GM12878 (cell line): Measurements from ENCODE around the gene LENG1. TPM values are rescaled to one million over a fixed set of nuclear protein-coding genes. Genes with fewer than 3 reads are reported as not detected.

Experiments used
- ATF7 ChIP-seq: fragments of 450-650 bp; IDR thresholded peaks from 2 replicates; pipeline ENCODE4 v1.6.1; 2016; ENCODE audit warnings: low read depth, mild to moderate bottlenecking
- CTCF ChIP-seq, 3 experiments: IDR thresholded peaks in 2 of 3; conservative IDR thresholded peaks in 1 of 3; 2 replicates each; pipeline ENCODE4 v1.5.1; 2011; ENCODE audit warnings: low read depth in 3 of 3, low read length in 3 of 3, mild to moderate bottlenecking in 3 of 3, control low read depth in 2 of 3, moderate library complexity in 2 of 3, inconsistent platforms in 1 of 3, mixed read lengths in 1 of 3; ENCODE audit not compliant: control insufficient read depth in 2 of 3, insufficient read depth in 1 of 3; ENCODE audit errors: extremely low read depth in 1 of 3
- HDAC6 ChIP-seq: fragments of 200-600 bp; sonication (generic); IDR thresholded peaks from one replicate; pipeline ENCODE4 v1.8.0; 2017; ENCODE audit warnings: antibody characterized with exemption; ENCODE audit not compliant: unreplicated experiment
- JUND ChIP-seq: IDR thresholded peaks from 2 replicates; pipeline ENCODE4 v1.6.1; 2012; ENCODE audit warnings: low read depth, mild to moderate bottlenecking, low read length, improper control_type of control experiment, moderate library complexity
- MTA2 ChIP-seq: fragments of 450-650 bp; IDR thresholded peaks from 2 replicates; pipeline ENCODE4 v1.6.1; 2016; ENCODE audit warnings: low read depth, mild to moderate bottlenecking, moderate library complexity
- MXI1 ChIP-seq: fragments of 150-350 bp; IDR thresholded peaks from 2 replicates; pipeline ENCODE4 v1.6.1; 2011; ENCODE audit warnings: low read depth, mild to moderate bottlenecking, inconsistent platforms, low read length, improper control_type of control experiment
- RAD21 ChIP-seq: IDR thresholded peaks from 2 replicates; pipeline ENCODE4 v1.6.1; 2011; ENCODE audit warnings: mild to moderate bottlenecking, low read depth, low read length, moderate library complexity; ENCODE audit not compliant: insufficient read depth
- RCOR1 ChIP-seq: conservative IDR thresholded peaks from 2 replicates; pipeline ENCODE4 v1.6.1; 2012; ENCODE audit warnings: low read depth, low read length, improper control_type of control experiment
- RUNX3 ChIP-seq: IDR thresholded peaks from 2 replicates; pipeline ENCODE4 v1.6.1; 2012; ENCODE audit warnings: low read length, inconsistent platforms
- SIN3A ChIP-seq: IDR thresholded peaks from 2 replicates; pipeline ENCODE4 v1.6.1; 2012; ENCODE audit warnings: low read depth, low read length, improper control_type of control experiment
- TCF12 ChIP-seq: IDR thresholded peaks from 2 replicates; pipeline ENCODE4 v1.6.1; 2011; ENCODE audit warnings: low read depth, mild to moderate bottlenecking, low read length
- TCF7 ChIP-seq: IDR thresholded peaks from 2 replicates; pipeline ENCODE4 v1.6.1; 2014; ENCODE audit warnings: antibody characterized with exemption, borderline replicate concordance
- polyA plus RNA-seq, 11 experiments: library from polyadenylated mRNA; depleted of rRNA in 4 of 11; unstranded in 6 of 11; stranded (reverse) in 5 of 11; fragments of >200 nt; fragmentation: Nextera tagmentation in 4 of 11; fragmentation: Illumina TruSeq in 1 of 11; extraction: Ambion mirVana in 4 of 11; extraction: Trizol in 1 of 11; gene quantifications; 1 replicate in 1 of 11; 2 replicates in 10 of 11; pipeline versions ENCODE4 v1.2.1 to v1.2.3, GENCODE V29; 2011 to 2016; ENCODE audit warnings: inconsistent platforms in 2 of 11, missing spikeins in 2 of 11, low read depth in 1 of 11
- total RNA-seq, 4 experiments: library from RNA; depleted of rRNA in 3 of 4; stranded (reverse); fragments of >200 nt in 3 of 4; fragmentation: Illumina TruSeq in 1 of 4; extraction: Trizol in 1 of 4; gene quantifications; 2 replicates each; pipeline versions ENCODE4 v1.2.1 to v1.2.3, GENCODE V29; 2013 to 2021
- TF ChIP-seq, protein P1 (sequence below): IDR thresholded peaks from 2 replicates; pipeline ENCODE4 v1.6.1; 2011; ENCODE audit warnings: low read depth, low read length, improper control_type of control experiment, borderline replicate concordance
- TF ChIP-seq, protein P2 (sequence below): fragments of 450-650 bp; formaldehyde crosslinking; IDR thresholded peaks from 2 replicates; pipeline ENCODE4 v1.4.0; 2020; ENCODE audit warnings: mild to moderate bottlenecking, moderate library complexity
- TF ChIP-seq, protein P3 (sequence below): fragments of 150-350 bp; IDR thresholded peaks from 2 replicates; pipeline ENCODE4 v1.6.1; 2014; ENCODE audit warnings: mild to moderate bottlenecking, low read depth, low read length
- TF ChIP-seq, protein P4 (sequence below): fragments of 450-650 bp; IDR thresholded peaks from 2 replicates; pipeline ENCODE4 v1.6.1; 2017; ENCODE audit warnings: mild to moderate bottlenecking, low read depth, inconsistent platforms; ENCODE audit not compliant: poor library complexity, severe bottlenecking
- TF ChIP-seq, protein P5 (sequence below): IDR thresholded peaks from 2 replicates; pipeline ENCODE4 v1.6.1; 2012; ENCODE audit warnings: low read length, inconsistent platforms

Gene LENG1
- total and polyA plus RNA-seq, 10 of the 15 experiments (the other 5 are each of a cell fraction or from before 2014, with no cell fraction given), result 0.21 to 10.8 (median 5.8) TPM

GRCh38 chr19:54136864-54137698, 22.4 kb downstream of the LENG1 start (continued):
- TF ChIP-seq, protein P1, sequence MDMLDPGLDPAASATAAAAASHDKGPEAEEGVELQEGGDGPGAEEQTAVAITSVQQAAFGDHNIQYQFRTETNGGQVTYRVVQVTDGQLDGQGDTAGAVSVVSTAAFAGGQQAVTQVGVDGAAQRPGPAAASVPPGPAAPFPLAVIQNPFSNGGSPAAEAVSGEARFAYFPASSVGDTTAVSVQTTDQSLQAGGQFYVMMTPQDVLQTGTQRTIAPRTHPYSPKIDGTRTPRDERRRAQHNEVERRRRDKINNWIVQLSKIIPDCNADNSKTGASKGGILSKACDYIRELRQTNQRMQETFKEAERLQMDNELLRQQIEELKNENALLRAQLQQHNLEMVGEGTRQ, result no peak
- TF ChIP-seq, protein P2, sequence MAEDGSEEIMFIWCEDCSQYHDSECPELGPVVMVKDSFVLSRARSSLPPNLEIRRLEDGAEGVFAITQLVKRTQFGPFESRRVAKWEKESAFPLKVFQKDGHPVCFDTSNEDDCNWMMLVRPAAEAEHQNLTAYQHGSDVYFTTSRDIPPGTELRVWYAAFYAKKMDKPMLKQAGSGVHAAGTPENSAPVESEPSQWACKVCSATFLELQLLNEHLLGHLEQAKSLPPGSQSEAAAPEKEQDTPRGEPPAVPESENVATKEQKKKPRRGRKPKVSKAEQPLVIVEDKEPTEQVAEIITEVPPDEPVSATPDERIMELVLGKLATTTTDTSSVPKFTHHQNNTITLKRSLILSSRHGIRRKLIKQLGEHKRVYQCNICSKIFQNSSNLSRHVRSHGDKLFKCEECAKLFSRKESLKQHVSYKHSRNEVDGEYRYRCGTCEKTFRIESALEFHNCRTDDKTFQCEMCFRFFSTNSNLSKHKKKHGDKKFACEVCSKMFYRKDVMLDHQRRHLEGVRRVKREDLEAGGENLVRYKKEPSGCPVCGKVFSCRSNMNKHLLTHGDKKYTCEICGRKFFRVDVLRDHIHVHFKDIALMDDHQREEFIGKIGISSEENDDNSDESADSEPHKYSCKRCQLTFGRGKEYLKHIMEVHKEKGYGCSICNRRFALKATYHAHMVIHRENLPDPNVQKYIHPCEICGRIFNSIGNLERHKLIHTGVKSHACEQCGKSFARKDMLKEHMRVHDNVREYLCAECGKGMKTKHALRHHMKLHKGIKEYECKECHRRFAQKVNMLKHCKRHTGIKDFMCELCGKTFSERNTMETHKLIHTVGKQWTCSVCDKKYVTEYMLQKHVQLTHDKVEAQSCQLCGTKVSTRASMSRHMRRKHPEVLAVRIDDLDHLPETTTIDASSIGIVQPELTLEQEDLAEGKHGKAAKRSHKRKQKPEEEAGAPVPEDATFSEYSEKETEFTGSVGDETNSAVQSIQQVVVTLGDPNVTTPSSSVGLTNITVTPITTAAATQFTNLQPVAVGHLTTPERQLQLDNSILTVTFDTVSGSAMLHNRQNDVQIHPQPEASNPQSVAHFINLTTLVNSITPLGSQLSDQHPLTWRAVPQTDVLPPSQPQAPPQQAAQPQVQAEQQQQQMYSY (CRISPR knock-in tag), result no peak
- TF ChIP-seq, protein P3, sequence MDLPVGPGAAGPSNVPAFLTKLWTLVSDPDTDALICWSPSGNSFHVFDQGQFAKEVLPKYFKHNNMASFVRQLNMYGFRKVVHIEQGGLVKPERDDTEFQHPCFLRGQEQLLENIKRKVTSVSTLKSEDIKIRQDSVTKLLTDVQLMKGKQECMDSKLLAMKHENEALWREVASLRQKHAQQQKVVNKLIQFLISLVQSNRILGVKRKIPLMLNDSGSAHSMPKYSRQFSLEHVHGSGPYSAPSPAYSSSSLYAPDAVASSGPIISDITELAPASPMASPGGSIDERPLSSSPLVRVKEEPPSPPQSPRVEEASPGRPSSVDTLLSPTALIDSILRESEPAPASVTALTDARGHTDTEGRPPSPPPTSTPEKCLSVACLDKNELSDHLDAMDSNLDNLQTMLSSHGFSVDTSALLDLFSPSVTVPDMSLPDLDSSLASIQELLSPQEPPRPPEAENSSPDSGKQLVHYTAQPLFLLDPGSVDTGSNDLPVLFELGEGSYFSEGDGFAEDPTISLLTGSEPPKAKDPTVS, result no peak
- TF ChIP-seq TCF7, result no peak
- TF ChIP-seq, protein P4, sequence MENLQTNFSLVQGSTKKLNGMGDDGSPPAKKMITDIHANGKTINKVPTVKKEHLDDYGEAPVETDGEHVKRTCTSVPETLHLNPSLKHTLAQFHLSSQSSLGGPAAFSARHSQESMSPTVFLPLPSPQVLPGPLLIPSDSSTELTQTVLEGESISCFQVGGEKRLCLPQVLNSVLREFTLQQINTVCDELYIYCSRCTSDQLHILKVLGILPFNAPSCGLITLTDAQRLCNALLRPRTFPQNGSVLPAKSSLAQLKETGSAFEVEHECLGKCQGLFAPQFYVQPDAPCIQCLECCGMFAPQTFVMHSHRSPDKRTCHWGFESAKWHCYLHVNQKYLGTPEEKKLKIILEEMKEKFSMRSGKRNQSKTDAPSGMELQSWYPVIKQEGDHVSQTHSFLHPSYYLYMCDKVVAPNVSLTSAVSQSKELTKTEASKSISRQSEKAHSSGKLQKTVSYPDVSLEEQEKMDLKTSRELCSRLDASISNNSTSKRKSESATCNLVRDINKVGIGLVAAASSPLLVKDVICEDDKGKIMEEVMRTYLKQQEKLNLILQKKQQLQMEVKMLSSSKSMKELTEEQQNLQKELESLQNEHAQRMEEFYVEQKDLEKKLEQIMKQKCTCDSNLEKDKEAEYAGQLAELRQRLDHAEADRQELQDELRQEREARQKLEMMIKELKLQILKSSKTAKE, result peak; percentile 85
- no peak for TF ChIP-seq HDAC6
- TF ChIP-seq JUND, result no peak
- TF ChIP-seq, protein P5, sequence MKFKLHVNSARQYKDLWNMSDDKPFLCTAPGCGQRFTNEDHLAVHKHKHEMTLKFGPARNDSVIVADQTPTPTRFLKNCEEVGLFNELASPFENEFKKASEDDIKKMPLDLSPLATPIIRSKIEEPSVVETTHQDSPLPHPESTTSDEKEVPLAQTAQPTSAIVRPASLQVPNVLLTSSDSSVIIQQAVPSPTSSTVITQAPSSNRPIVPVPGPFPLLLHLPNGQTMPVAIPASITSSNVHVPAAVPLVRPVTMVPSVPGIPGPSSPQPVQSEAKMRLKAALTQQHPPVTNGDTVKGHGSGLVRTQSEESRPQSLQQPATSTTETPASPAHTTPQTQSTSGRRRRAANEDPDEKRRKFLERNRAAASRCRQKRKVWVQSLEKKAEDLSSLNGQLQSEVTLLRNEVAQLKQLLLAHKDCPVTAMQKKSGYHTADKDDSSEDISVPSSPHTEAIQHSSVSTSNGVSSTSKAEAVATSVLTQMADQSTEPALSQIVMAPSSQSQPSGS, result no peak
- no peak for TF ChIP-seq CTCF (IDR thresholded peaks at IDR 0.05 in 2 of 3, conservative IDR thresholded peaks at IDR 0.05 in 1 of 3; ENCODE audit: control insufficient read depth in 2 of 3, extremely low read depth in 1 of 3, insufficient read depth in 1 of 3, low read depth in 3 of 3, low read length in 3 of 3)
- TF ChIP-seq ATF7, result peak; percentile 70
- no peak for TF ChIP-seq RCOR1
- TF ChIP-seq RUNX3, result no peak
- TF ChIP-seq TCF12, result 0 out of 2 replicates have a peak, but pooled peaks have one; percentile 32
- no peak for TF ChIP-seq MTA2
- TF ChIP-seq MXI1, result peak; percentile 26; the same call in 1 of the 2 replicates
- no peak for TF ChIP-seq RAD21
- TF ChIP-seq SIN3A, result no peak
